HEK293 (cell line): ENCODE results near the gene TPD52L1.

ENCODE experiments used
- CTCF ChIA-PET: fragments of 350-600 bp; formaldehyde crosslinking; extraction: SDS; loops from one replicate; lab custom pipeline; 2021; ENCODE audit warnings: antibody characterized with exemption; lab: Yijun Ruan, JAX
- POLR2A ChIA-PET: fragments of 300-600 bp; formaldehyde crosslinking; extraction: SDS; loops from one replicate; lab custom pipeline; 2020; ENCODE audit warnings: antibody characterized with exemption, inconsistent platforms; lab: Yijun Ruan, JAX
- H3K27ac ChIP-seq: fragments of 200-500 bp; sonication (Bioruptor generic); 2 replicates; pipeline ENCODE4 v1.5.1; 2014; ENCODE audit warnings: low read depth, low read length, control low read depth, inconsistent platforms; ENCODE audit errors: extremely low read depth
- H3K36me3 ChIP-seq, 2 experiments: fragments of 200-500 bp in 1 of 2; sonication (Bioruptor generic) in 1 of 2; 1 replicate in 1 of 2; 2 replicates in 1 of 2; pipeline ENCODE4 v1.5.1; 2014 to 2017; ENCODE audit warnings: inconsistent platforms in 2 of 2, low read length in 2 of 2; ENCODE audit not compliant: control insufficient read depth in 2 of 2, insufficient read depth in 1 of 2
- H3K4me1 ChIP-seq: fragments of 200-500 bp; sonication (Bioruptor generic); 2 replicates; pipeline ENCODE4 v1.5.1; 2014; ENCODE audit warnings: mild to moderate bottlenecking, low read length, inconsistent platforms; ENCODE audit not compliant: control insufficient read depth, insufficient read depth
- H3K4me3 ChIP-seq: 2 replicates; pipeline ENCODE4 v1.5.1; 2011; ENCODE audit warnings: low read depth, mild to moderate bottlenecking, control low read depth, low read length, moderate library complexity
- H3K9me3 ChIP-seq: fragments of 200-500 bp; sonication (Bioruptor generic); 2 replicates; pipeline ENCODE4 v1.5.1; 2014; ENCODE audit warnings: low read depth, low read length, inconsistent platforms; ENCODE audit not compliant: control insufficient read depth, insufficient read depth
- AEBP2 ChIP-seq: fragments of 450-650 bp; formaldehyde crosslinking; IDR thresholded peaks from 2 replicates; pipeline ENCODE4 v1.5.1; 2016; ENCODE audit warnings: missing biosample characterization, missing genetic modification characterization, borderline replicate concordance
- ELK4 ChIP-seq: IDR thresholded peaks from 2 replicates; pipeline ENCODE4 v1.6.1; 2011; ENCODE audit warnings: mild to moderate bottlenecking, low read depth, low read length, borderline replicate concordance
- GLI2 ChIP-seq: fragments of 450-650 bp; formaldehyde crosslinking; IDR thresholded peaks from 2 replicates; pipeline ENCODE4; 2017; ENCODE audit warnings: missing biosample characterization, missing genetic modification characterization, low read depth, borderline replicate concordance
- INSM2 ChIP-seq: fragments of 450-650 bp; formaldehyde crosslinking; IDR thresholded peaks from 2 replicates; pipeline ENCODE4 v1.5.1; 2016; ENCODE audit warnings: missing biosample characterization, missing genetic modification characterization
- SP3 ChIP-seq: fragments of 450-650 bp; formaldehyde crosslinking; IDR thresholded peaks from 2 replicates; pipeline ENCODE4 v1.5.1; 2016; ENCODE audit warnings: missing biosample characterization, missing genetic modification characterization
- SP7 ChIP-seq: fragments of 450-650 bp; formaldehyde crosslinking; IDR thresholded peaks from 2 replicates; pipeline ENCODE4 v1.5.1; 2016; ENCODE audit warnings: missing biosample characterization, missing genetic modification characterization
- TSHZ1 ChIP-seq: fragments of 450-650 bp; formaldehyde crosslinking; IDR thresholded peaks from 2 replicates; pipeline ENCODE4 v1.5.1; 2016; ENCODE audit warnings: missing biosample characterization, missing genetic modification characterization, borderline replicate concordance
- WT1 ChIP-seq: fragments of 450-650 bp; formaldehyde crosslinking; IDR thresholded peaks from 2 replicates; pipeline ENCODE4 v1.5.1; 2016; ENCODE audit warnings: missing biosample characterization, missing genetic modification characterization
- ZFHX2 ChIP-seq: fragments of 450-650 bp; formaldehyde crosslinking; conservative IDR thresholded peaks from 2 replicates; pipeline ENCODE4 v1.5.1; 2016; ENCODE audit warnings: missing biosample characterization, missing genetic modification characterization
- ZIC2 ChIP-seq: fragments of 450-650 bp; formaldehyde crosslinking; IDR thresholded peaks from 2 replicates; pipeline ENCODE4 v1.5.1; 2016; ENCODE audit warnings: missing biosample characterization, missing genetic modification characterization
- ZNF138 ChIP-seq: fragments of 450-650 bp; formaldehyde crosslinking; IDR thresholded peaks from 2 replicates; pipeline ENCODE4 v1.5.1; 2016; ENCODE audit warnings: missing biosample characterization, missing genetic modification characterization, borderline replicate concordance
- ZNF18 ChIP-seq: fragments of 450-650 bp; formaldehyde crosslinking; IDR thresholded peaks from 2 replicates; pipeline ENCODE4 v1.5.1; 2016; ENCODE audit warnings: missing biosample characterization, missing genetic modification characterization
- ZNF2 ChIP-seq: fragments of 450-650 bp; formaldehyde crosslinking; IDR thresholded peaks from 2 replicates; pipeline ENCODE4 v1.5.1; 2016; ENCODE audit warnings: missing biosample characterization, missing genetic modification characterization
- ZNF202 ChIP-seq: fragments of 450-650 bp; formaldehyde crosslinking; IDR thresholded peaks from 2 replicates; pipeline ENCODE4 v1.5.1; 2016; ENCODE audit warnings: missing biosample characterization, missing genetic modification characterization, borderline replicate concordance
- ZNF223 ChIP-seq: fragments of 450-650 bp; formaldehyde crosslinking; IDR thresholded peaks from 2 replicates; pipeline ENCODE4 v1.5.1; 2016; ENCODE audit warnings: missing biosample characterization, missing genetic modification characterization
- ZNF24 ChIP-seq: fragments of 450-650 bp; formaldehyde crosslinking; IDR thresholded peaks from 2 replicates; pipeline ENCODE4 v1.5.1; 2016; ENCODE audit warnings: missing biosample characterization, missing genetic modification characterization
- ZNF350 ChIP-seq: fragments of 450-650 bp; formaldehyde crosslinking; IDR thresholded peaks from 2 replicates; pipeline ENCODE4 v1.5.0; 2017; ENCODE audit warnings: missing biosample characterization, mild to moderate bottlenecking, missing genetic modification characterization
- ZNF37A ChIP-seq: fragments of 450-650 bp; IDR thresholded peaks from 2 replicates; pipeline ENCODE4 v1.5.1; 2018; ENCODE audit warnings: missing biosample characterization, missing genetic modification characterization
- ZNF391 ChIP-seq: fragments of 450-650 bp; formaldehyde crosslinking; IDR thresholded peaks from 2 replicates; pipeline ENCODE4 v1.5.1; 2016; ENCODE audit warnings: low read depth, missing biosample characterization, missing genetic modification characterization, borderline replicate concordance
- ZNF416 ChIP-seq: fragments of 450-650 bp; formaldehyde crosslinking; IDR thresholded peaks from 2 replicates; pipeline ENCODE4 v1.5.1; 2016; ENCODE audit warnings: missing biosample characterization, missing genetic modification characterization
- ZNF426 ChIP-seq: fragments of 450-650 bp; formaldehyde crosslinking; IDR thresholded peaks from 2 replicates; pipeline ENCODE4 v1.5.1; 2017; ENCODE audit warnings: missing biosample characterization, missing genetic modification characterization, mild to moderate bottlenecking, inconsistent platforms, moderate library complexity
- ZNF571 ChIP-seq: fragments of 450-650 bp; formaldehyde crosslinking; IDR thresholded peaks from 2 replicates; pipeline ENCODE4 v1.5.0; 2017; ENCODE audit warnings: missing biosample characterization, missing genetic modification characterization
- ZNF645 ChIP-seq: fragments of 450-650 bp; formaldehyde crosslinking; IDR thresholded peaks from 2 replicates; pipeline ENCODE4; 2016; ENCODE audit warnings: missing biosample characterization, missing genetic modification characterization
- ZSCAN30 ChIP-seq: fragments of 450-650 bp; IDR thresholded peaks from 2 replicates; pipeline ENCODE4 v1.5.1; 2018; ENCODE audit warnings: missing biosample characterization, mild to moderate bottlenecking, missing genetic modification characterization, moderate library complexity

TPD52L1 gene

GRCh38 chr6:125117818-125118217 lies 35.8 kb upstream of the TPD52L1 start:
- Histone ChIP-seq H3K4me3 (no peak overlapping the region), H3K36me3 (no peaks in the 10 kb centered on the region), H3K4me1 (no peaks in the 10 kb centered on the region), H3K9me3 (no peaks in the 10 kb centered on the region), H3K27ac (no peak overlapping the region)
- CTCF ChIA-PET = interaction anchor here (0.6 to 0.7 kb wide), 2 partner anchors 11 to 30 kb away, joined by 3 to 4 read pairs; no protein-coding TSS in a partner anchor
- POLR2A ChIA-PET = no interaction called here
- TF ChIP-seq ZNF223 (tag by site-specific recombination) (no peak), ZNF571 (tag by site-specific recombination) (no peak), TSHZ1 (no peak), ZNF202 (no peak), ZNF37A (tag by site-specific recombination) (no peak), SP3 (tag by site-specific recombination) (no peak), GLI2 (no peak), ZNF645 (tag by site-specific recombination) (no peak)

GRCh38 chr6:125120054-125120590 lies 33.5 kb upstream of the TPD52L1 start:
- Histone ChIP-seq H3K4me3 (no peak overlapping the region), H3K36me3 (no peaks in the 10 kb centered on the region), H3K27ac (no peak overlapping the region), H3K4me1 (peaks cover 7% of the 10 kb centered on the region), H3K9me3 (no peaks in the 10 kb centered on the region)
- POLR2A ChIA-PET = no interaction called here
- TF ChIP-seq ZNF18 (tag by site-specific recombination) (no peak), ELK4 (no peak), ZNF416 (no peak), ZNF350 (tag by site-specific recombination) (no peak), INSM2 (tag by site-specific recombination) (no peak), ZIC2 (tag by site-specific recombination) (no peak), ZNF138 (tag by site-specific recombination) (no peak), ZFHX2 (tag by site-specific recombination) (no peak), SP7 (tag by site-specific recombination) (no peak), ZNF391 (tag by site-specific recombination) (no peak), ZNF24 (tag by site-specific recombination) (no peak), ZSCAN30 (tag by site-specific recombination) (no peak), ZNF2 (tag by site-specific recombination) (no peak), ZNF426 (tag by site-specific recombination) (no peak), AEBP2 (tag by site-specific recombination) (no peak), WT1 (no peak)
- CTCF ChIA-PET = interaction anchor here (0.6 to 2.1 kb wide), 3 partner anchors 249 to 1385 kb away, joined by 3 to 11 read pairs (median 3); no protein-coding TSS in a partner anchor
